ENCODE results near the gene DSE.

The DSE gene

GRCh38 chr6:116402108-116402937 lies 31.6 kb downstream of the DSE start:
- peak; percentile 36 for TF ChIP-seq CTCF (conservative IDR thresholded peaks at IDR 0.05; ENCODE audit: low read depth, low read length)
- DNase-seq (ENCODE audit: low read depth): no peak
- no peak overlapping the region for H3K4me3 ChIP-seq (ENCODE audit: low read depth, low read length)

GRCh38 chr6:116403205-116403604 lies 32.5 kb downstream of the DSE start:
- DNase-seq (ENCODE audit: low read depth): no peak
- H3K4me3 ChIP-seq (ENCODE audit: low read depth, low read length): no peak overlapping the region
- no peak for TF ChIP-seq CTCF (conservative IDR thresholded peaks at IDR 0.05; ENCODE audit: low read depth, low read length)

- H3K4me3 ChIP-seq (ENCODE audit: low read depth, low read length): no peak overlapping the region
- TF ChIP-seq CTCF (conservative IDR thresholded peaks at IDR 0.05; ENCODE audit: low read depth, low read length): no peak
Observed at GRCh38 chr6:116404696-116405095, 33.9 kb downstream of the DSE start.

GRCh38 chr6:116405138-116405537 lies 34.4 kb downstream of the DSE start:
- TF ChIP-seq CTCF (conservative IDR thresholded peaks at IDR 0.05; ENCODE audit: low read depth, low read length): no peak
- H3K4me3 ChIP-seq (ENCODE audit: low read depth, low read length): no peak overlapping the region
- DNase-seq (ENCODE audit: low read depth): peak; percentile 73

More at GRCh38 chr6:116404696-116405095, 33.9 kb downstream of the DSE start:
- no peak for DNase-seq (ENCODE audit: low read depth)

GRCh38 chr6:116405652-116406356 lies 35.1 kb downstream of the DSE start:
- H3K4me3 ChIP-seq (ENCODE audit: low read depth, low read length): no peak overlapping the region
- TF ChIP-seq CTCF (conservative IDR thresholded peaks at IDR 0.05; ENCODE audit: low read depth, low read length): no peak
- peak; percentile 74 for DNase-seq (ENCODE audit: low read depth)

GRCh38 chr6:116406678-116407345 lies 36.1 kb downstream of the DSE start:
- peak; percentile 67 for DNase-seq (ENCODE audit: low read depth)
- H3K4me3 ChIP-seq (ENCODE audit: low read depth, low read length): no peak overlapping the region
- no peak for TF ChIP-seq CTCF (conservative IDR thresholded peaks at IDR 0.05; ENCODE audit: low read depth, low read length)

Data from choroid plexus epithelial cell (primary cell).